Islet of Langerhans (tissue), 1 donor: ENCODE data around the gene LAMA3.
"Not testable (repeated sequence)": the region's sequence is repeated elsewhere in the genome, so short reads cannot be mapped to it uniquely, and the experiment has no call there.

Source experiments
- FAIRE-seq: peaks from one replicate; lab custom pipeline; 2011; peaks lifted over from hg19 to GRCh38; lab: Jason Lieb, UNC

Gene LAMA3

DNA sequence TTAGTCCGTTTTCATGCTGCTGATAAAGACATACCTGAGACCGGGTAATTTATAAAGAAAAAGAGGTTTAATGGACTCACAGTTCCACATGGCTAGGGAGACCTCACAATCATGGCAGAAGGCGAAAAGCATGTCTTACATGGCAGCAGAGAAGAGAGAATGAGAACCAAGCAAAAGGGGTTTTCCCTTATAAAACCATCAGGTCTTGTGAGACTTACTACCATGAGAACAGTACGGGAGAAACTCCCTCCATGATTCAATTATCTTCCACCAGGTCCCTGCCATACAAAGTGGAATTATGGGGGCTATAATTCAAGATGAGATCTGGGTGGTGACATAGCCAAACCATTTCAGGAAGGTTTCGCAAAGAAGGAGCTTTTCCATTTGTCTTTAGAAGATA, 44.0 kb downstream of the LAMA3 start:
- not testable (repeated sequence) for FAIRE-seq

DNA sequence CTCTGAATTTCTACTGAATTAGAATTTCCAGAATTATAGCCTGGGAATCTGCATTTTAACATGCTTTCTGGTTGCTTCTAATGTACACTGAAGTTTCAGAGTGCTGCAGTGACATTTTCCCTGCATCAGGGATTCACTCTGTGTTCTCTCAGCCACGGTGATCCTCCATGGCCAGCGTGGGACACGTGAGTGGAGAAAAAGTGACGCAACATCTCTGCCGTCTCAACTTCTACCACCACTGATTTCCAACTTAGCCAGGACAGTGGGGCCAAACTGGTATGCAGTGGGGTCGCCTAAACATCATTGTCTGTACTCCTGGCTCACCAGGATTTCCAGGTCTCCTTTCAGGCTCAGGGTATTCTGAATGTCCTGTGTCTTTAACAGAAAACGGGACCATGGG, 44.6 kb downstream of the LAMA3 start:
- FAIRE-seq, result no peak

DNA sequence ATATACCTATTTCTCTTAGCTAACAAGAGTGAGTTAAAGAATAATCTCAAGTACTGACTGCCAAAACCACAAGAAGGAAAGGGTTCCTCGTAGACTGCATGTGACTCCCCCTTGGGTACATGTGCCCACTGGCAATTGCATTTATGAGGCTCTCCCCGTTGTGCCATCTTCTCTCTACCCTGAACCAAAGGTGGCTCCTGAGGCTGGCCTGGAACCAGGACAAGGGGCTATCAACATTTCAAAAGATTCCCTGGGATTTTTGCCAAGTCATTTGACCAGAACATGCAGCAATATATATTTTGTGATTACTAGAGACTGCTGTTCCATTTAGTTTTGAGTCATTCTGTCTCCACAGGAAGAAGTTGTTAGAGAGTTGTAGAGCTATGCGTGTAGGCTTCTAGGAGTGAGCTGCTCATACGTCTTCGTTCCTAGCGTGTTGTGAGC, 45.8 kb downstream of the LAMA3 start:
- no peak for FAIRE-seq

DNA sequence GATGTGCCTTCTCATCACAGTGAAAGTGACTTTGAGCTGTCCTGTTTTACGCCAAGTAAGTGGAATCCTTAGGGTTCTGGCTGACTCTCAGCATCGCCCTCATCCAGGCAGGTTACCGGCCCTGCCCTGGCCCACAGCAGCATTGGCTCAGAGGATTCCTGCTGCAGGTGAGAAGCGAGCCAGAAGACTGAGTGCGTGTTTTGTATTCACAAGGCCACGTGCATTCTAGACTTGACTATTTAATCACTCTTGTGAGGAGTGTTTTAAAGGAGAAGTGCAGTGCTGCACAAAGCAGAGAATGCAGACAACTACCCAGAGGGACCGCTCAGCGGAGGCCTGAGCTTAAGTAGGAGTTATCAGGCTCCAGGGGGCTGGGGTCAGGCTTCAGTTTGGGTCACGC, 48.3 kb downstream of the LAMA3 start:
- no peak for FAIRE-seq

DNA sequence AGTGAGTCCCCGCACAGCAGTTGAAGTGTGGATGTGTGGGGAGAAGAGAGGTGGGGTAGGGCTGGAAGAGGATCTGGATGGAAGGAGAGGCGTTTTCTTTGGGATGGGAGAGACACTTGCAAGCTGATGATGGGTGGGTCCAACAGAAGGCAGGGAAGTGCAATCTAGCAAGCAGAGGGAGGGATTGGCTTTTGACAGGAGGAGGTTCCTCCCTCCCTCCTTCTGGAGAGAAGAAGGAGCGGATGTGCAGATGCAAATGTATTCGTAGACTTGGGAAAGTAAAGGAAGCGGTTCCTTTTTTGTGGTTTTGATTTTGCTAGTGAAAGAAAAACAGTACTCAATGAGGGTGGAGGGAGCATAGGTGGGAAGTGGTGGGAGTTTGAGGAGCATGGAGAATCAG, 48.9 kb downstream of the LAMA3 start:
- no peak for FAIRE-seq

DNA sequence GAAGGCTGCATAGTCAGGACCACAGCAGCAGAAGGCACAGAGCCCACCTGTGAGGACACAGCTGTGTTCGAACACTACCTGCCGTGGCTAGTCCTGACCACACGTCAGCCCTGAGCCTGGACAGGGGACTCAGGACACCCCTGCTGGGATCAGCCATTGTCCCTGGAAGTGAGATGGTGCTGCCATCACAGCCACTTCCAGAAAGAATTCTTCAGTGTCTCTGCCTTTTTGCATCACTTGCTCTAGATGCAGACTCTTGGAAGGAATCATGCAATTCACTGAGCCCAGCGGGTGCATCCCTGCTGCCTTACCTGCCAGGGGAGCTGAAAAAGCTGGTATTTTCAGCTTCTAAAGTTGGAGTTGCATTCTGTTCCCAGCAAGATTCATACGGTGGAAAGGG, 49.3 kb downstream of the LAMA3 start:
- no peak for FAIRE-seq

DNA sequence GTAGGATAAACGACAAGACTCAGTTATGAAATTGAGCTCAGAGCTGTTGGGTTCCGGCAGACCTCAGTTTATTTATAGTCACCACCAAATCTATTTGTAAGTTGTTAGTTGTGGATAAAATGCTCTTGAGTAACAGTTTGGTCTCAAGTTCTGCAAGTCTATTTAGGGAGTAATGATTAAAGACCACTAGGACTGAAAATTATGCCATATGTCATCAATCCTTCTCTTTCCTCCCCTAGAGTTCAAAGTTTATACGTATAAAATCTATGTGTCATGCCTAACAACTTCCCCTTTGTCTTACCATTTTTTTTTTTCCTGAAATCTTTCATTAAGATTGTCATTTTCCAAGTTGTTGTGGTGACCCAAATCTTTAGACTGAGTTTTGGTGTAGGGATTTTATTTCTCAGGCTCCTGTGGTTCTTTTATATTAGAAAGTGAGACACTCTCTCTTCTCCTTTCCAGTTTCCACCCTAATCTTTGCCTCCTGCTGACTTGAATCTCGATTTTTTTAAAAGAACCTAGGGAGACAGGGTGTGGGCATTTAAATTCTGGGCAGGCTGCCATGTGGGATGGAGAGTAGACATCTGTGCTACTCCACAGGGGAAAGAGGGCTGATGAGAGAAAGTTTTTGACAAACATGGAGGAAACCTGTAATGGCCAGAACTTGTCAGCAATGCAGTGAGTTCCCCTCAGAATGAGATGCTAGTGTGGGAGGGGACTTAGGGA, 51.0 kb downstream of the LAMA3 start:
- no peak for FAIRE-seq

DNA sequence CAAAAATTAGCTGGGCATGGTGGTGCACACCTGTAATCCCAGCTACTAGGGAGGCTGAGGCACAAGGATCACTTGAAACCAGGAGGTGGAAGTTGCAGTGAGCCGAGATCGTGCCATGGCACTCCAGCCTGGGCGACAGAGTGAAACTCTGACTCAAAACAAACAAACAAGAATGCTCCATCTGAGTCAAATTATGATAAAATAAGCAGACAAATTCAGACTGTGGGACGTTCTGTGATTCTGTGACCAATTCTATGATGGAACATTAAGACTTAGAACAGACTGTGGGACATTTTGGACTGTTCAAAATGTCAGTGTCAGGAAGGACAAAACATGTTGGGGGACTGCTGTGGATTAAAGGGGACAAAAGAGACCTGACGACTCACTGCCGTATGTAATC, 52.7 kb downstream of the LAMA3 start:
- FAIRE-seq, result not testable (repeated sequence)

DNA sequence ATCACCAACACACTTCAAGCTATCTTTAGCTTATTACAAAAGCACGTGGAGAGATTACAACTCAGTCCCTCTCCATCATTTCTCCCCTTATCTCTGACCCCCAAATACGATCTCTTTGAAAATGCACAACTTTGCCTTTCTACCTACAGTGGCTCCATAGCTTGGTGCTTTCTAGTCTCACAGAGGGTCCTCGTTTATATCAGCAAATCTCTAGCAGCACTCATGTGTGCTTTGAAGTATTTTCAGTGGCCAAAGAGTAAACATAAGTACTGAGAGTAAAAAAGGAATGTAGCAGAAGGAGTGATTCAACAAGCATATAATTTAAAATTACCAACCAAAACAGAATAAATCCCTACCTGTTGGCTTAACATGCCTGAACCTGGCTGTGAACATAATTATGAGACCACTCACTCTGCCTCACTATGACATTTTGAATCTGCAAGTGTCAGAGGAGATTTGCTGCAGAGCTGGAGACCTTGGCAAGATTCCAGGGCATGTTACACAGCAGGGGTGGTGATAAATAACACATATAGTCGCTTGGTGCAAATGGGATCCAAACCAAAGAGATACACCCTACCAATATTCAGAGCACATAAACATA, 54.6 kb downstream of the LAMA3 start:
- no peak for FAIRE-seq

DNA sequence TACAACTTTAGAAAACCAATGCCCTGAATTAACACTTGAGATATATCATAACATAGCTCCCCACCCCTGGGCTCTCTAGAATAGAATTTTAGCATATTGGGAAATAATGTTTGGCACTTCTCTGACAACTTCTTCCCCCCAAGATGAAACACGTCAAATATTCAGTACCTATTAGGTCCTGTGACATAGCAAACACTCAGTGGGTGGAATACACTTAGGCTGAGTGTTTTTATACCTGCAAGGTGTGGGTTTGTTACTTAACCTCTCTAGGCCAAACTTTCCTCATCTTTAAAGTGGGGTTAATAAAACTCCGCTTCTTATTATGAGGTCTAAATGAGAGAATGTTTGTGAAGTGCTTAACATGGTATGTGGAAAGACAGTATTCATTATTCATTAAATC, 56.1 kb downstream of the LAMA3 start:
- FAIRE-seq, result no peak

DNA sequence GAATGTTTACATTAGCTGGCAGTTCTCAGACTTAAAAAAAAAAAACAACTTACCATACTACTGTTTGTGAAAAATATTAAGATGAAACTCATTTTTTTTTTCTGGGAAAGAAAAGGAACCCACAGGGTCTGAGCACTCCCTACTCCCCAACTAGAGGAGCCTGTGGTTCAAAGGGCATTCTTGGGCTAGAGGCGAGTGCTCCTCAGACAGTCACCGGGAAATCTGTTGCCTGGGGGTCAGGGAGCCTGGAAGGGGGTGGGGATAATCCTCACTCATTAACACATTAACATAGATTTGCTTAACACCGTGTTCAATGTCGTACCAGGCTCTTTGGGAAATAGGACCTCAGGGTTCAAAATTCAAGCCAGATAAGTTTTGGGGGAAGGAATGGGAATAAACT, 57.6 kb downstream of the LAMA3 start:
- no peak for FAIRE-seq

DNA sequence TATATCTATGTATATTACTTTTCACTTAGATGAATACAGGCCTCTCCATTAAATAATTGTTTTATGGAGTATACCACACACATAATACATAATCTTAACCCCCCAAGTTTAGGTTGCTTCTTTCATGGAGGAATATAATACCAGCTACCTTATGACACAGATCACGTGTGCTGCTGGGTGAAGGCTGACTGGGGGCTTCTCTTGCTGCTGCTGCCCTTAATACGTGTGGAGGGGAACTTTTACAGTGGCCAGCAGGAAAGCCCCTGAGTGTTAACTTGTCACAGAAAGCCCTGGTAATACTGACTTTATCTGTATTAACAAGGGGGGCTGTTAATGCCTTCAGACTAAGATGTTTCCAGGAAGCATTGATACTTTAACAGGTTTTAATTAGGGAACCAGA, 63.1 kb downstream of the LAMA3 start:
- FAIRE-seq, result no peak

DNA sequence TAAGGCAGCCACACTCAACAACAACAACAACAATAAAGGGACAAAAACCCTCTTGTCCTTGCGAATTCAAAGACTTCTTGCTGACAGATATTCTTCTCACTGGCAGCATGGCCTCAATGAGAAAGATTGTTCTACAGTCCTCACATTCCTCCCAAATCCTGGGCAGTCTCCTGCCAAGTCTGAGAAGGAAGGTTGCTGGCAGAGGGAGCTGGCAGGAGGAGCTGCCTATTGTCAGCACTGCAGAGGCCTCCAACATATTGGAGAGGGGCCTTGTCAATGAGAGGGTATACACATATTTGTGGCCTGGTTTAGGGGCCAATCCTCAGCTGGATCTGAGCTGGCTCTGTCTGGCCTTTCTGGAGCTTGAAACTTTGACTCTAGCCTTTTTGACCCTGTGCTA, 63.5 kb downstream of the LAMA3 start:
- FAIRE-seq, result no peak

DNA sequence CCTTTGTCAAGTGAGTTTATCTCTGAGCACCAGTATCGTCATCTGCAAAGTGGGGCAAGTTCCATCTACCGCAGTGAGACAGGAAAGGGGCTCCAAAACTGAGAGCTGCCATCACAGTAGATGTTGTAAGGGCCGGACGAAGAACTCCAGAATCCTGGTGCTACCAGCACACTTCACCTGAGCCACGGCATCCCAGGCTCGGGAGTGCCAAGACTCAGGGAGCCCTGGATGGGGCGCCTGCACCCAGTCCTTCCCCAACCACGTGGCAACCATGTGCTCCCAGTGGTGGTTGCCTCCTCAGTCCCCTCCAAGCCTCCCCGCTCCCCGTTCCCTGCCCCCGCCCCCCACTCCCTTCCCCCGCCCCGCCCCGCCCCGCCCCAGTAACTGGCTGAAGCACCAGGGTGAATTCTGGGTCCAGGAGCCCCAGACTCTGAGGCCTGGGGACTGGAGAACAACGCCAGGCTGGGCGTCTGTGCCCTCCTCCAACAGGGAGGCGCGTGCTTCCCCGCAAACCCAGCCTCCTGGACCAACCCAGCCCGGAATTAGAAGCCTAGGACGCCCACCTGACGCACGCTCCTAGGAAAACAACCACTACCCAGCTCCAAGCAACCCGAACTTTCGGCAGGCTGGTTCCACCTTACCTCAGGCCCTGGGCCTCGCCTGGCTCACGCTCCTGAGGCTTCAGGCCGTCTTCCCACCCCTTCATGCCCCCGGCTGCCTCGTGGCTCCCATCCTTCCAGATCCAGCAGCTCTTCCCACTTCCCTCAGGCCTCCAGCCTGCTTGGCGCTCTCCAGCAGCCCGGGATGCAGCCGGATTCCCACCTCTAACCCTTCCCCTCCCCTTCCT, 67.6 kb downstream of the LAMA3 start:
- no peak for FAIRE-seq

DNA sequence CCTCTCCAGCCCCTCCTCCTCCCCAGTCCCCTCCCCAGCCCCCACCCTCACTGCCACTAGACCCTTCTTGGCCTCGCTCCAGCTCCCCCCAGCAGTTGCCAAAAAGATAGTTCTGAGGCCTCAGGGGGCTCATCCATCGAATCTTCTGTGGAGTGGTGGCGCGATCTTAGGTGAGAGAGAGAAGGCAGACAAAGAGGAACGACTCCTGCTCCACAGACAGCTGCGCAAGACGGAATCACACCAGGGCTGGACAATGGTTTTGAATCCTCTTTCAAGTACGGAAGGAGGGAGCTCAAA, 68.1 kb downstream of the LAMA3 start:
- FAIRE-seq, result no peak

DNA sequence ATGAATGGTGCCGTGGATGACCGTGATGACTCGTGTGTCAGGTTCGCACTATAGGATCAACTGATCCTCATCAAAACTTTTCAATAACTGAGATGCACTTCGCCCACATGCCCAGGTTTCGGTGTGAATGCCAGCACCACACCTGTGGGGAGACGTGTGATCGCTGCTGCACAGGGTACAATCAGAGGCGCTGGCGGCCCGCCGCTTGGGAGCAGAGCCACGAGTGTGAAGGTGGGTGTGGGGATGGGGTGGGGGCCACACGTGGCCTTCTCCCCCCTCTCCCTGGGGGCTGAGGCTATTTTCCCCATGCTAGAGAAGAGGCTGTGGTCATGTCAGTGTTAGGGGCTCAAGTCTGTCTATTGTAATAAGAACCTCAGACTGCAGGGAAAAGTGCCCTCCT, 69.0 kb downstream of the LAMA3 start:
- no peak for FAIRE-seq

DNA sequence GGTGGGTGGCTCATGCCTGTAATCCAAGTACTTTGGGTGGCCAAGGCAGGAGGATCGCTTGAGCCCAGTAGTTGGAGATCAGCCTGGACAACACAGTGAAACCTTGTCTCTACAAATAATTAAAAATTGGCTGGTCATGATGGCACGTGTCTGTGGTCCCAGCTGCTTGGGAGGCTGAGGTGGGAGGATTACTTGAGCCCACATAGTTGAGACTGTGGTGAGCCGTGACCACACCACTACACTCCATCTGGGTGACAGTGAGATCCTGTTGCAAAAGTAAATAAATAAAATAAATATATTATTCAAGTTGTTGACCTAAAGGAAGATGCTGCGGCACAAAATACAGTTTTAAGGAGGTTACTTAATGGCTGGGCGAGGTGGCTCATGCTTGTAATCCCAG, 72.7 kb downstream of the LAMA3 start:
- FAIRE-seq, result no peak

DNA sequence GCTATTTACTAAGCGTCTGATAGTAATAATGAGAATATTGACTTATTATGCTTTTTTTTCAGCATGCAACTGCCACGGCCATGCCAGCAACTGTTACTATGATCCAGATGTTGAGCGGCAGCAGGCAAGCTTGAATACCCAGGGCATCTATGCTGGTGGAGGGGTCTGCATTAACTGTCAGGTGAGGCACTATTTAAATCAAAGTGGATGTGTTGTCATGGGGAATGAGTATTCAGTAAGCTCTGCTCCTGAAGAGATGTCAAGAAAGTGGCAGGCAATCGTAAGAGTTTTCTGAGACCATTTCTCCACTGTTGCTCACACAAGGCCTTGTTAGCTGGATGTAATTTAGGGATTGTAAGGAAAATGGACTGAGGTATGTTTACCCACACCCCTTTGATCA, 74.1 kb downstream of the LAMA3 start:
- FAIRE-seq, result no peak

DNA sequence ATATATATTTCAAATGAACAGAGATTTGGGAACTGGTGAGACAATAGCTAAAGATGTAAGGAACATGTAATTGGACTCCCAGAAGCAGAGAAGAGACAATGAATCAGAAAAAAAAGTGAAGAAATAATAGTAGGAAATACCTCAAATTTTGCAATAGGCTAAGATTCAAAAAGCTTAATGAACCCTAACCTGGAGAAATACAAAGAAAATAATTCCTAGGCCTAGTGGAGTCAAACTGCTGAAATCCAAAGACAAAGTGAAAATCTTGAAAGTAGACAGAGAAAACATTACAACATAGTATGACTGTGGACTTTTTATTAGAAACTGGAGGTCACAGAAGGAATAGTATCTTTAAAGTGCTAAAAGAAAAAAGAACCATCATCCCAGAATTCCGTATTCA, 76.7 kb downstream of the LAMA3 start:
- no peak for FAIRE-seq

DNA sequence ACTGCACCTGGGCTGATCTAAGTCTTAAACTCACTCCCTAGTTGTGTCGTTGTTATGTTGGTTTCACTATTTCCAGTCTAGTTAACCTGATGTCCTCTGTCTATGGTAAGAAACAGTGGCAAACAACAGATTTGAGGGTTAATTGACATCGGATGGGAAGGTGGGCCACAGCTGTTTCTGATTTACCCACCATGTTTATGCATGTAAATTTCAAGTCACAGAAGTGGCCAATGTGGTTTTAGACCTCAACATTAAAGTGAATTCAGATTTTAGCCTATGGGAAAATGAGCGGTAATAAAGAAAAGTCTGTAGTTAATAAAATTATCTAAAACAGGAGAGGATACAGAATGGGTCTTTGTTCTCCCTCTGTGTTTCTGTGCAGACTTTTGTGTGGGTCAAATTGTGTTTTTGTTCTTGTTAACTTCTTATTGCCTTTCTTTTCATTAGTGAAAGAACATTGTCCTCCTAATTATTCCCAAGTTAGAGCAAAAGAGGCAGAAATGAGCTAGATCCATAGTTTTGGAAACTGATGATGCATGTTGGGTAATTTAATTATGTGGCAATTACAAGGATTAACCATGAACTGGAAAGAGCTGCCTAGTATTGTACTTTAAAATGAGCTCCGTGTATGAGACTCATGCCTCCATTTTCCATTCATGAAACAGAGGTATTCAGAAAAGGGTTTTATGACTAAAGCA, 83.2 kb downstream of the LAMA3 start:
- no peak for FAIRE-seq

DNA sequence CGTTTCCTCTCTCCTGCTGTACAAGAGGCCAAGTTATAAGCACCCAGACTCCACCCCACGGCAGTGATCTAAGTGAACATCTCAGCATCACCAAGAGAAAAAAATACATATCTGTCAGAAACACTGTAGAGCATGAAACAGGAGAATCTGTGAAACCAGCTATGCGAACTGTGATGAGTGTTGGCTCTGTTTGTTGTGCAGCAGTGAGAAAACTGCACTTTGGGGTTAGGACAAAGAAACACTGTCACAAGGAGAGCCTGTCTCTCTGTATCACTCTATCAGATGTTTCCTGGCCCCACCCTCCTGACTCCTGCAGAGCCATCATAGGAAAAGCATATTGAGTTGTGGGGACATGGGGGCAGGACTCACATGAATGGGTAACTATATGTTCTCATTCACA, 87.1 kb downstream of the LAMA3 start:
- no peak for FAIRE-seq

DNA sequence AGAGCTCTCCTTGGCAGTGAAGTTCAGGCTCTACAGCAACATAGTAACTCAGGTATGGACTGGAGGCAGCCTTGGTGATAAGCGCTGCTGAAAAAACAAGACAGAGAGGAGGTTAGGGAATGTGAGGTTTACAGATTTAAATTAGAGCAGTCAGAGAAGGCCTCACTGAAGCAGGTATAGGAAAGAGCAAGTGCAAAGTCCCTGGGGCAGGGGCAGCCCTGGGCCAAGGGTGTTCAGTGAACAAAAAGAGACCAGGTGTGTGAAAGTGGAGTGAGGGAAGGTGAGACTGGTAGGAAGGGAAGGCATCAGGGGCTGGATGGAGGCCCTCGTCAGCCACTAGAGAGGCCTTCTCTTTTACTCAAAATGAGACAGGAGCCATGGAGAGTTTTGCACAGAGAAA, 89.6 kb downstream of the LAMA3 start:
- no peak for FAIRE-seq

DNA sequence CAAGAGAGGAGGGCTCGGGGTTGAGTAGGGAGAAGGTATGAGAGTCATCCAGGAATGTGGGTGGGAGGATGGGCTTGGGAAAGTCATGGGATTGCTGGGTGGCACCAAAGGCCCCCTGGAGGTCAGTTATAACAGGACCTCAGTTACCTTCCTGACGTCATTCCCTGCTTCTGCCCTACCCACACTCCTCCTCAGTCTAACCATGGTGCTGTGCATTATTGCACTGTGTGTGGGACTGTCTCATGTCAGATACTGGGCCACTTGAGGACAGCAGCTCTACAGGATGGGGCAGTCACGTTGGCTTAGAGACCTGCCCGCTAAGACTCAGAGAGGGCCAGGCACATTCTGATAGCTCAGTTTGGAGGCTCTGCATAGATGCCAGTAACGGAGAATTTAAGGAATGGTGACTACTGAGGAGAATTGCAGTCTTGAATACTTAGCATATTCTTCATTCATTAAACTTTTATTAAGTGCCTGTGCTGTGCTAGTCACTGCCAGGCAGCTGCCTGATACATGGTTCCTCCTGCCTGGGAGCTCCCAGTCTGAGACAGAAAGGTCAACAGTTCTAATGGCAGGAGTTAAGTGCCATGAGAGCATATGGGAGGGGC, 90.5 kb downstream of the LAMA3 start:
- no peak for FAIRE-seq
